ENCODE results near the gene SUSD3. TPM values are rescaled to one million over a fixed set of nuclear protein-coding genes. Genes with fewer than 3 reads are reported as not detected.

The SUSD3 gene
- total and polyA plus RNA-seq, 2 donors (not counting 3 experiments of a cell fraction or from before 2014, with no cell fraction given): not detected

GRCh38 chr9:93081931-93082330, 23.4 kb downstream of the SUSD3 start:
- intact Hi-C loops (cut with micrococcal nuclease): no loop called here
- no TSS peak for BruUV-seq (replicated peaks)
- CTCF ChIA-PET: interaction anchor here (1.1 to 2.2 kb wide), 2 partner anchors 17 to 27 kb away, joined by 5 read pairs; no protein-coding TSS in a partner anchor

More at GRCh38 chr9:93081931-93082330, 23.4 kb downstream of the SUSD3 start:
- Histone ChIP-seq H3K36me3 (ENCODE audit: control insufficient read depth in 2 of 2, extremely low read depth in 1 of 2, insufficient read depth in 2 of 2, low read length in 2 of 2) (no peaks in the 10 kb centered on the region), H3K27me3 (ENCODE audit: control insufficient read depth in 2 of 2, insufficient read depth in 2 of 2, low read length in 2 of 2) (no peaks in the 10 kb centered on the region), H3K79me2 (ENCODE audit: control insufficient read depth, insufficient read depth, low read length) (no peaks in the 10 kb centered on the region), H2AFZ (ENCODE audit: low read depth, low read length) (no peak overlapping the region), H3K4me1 (ENCODE audit: control insufficient read depth, extremely low read depth, insufficient read depth, low read length) (no peaks in the 10 kb centered on the region), H3K4me3 (replicated peaks in 1 of 3; ENCODE audit: insufficient read depth in 1 of 3, low read depth in 1 of 3, low read length in 3 of 3) (no peak overlapping the region), H3K9me1 (replicated peaks; ENCODE audit: control insufficient read depth, extremely low read depth, insufficient read depth, low read length) (no peaks in the 10 kb centered on the region), H3K9ac (replicated peaks; ENCODE audit: extremely low read depth, insufficient read depth, low read length) (no peak overlapping the region), H4K20me1 (replicated peaks; ENCODE audit: control insufficient read depth, extremely low read depth, insufficient read depth, low read length) (no peaks in the 10 kb centered on the region), H3K9me3 (replicated peaks; ENCODE audit: control insufficient read depth, insufficient read depth, low read length) (no peaks in the 10 kb centered on the region), H3K27ac (ENCODE audit: insufficient read depth, low read depth, low read length) (no peak overlapping the region), H3K4me2 (ENCODE audit: insufficient read depth, low read length) (no peak overlapping the region)
- DNase-seq (ENCODE audit: low read depth, low spot score) (no peak), FAIRE-seq (no peak)
- TF ChIP-seq EZH2 (IDR thresholded peaks at IDR 0.05; ENCODE audit: borderline replicate concordance, low read depth, low read length, severe bottlenecking) (no peak), MAX (IDR thresholded peaks at IDR 0.05; ENCODE audit: insufficient read depth, insufficient read length) (no peak), CTCF (IDR thresholded peaks at IDR 0.05; ENCODE audit: extremely low read depth in 1 of 2, insufficient read depth in 1 of 2, low read depth in 1 of 2, low read length in 2 of 2) (no peak), FOS (IDR thresholded peaks at IDR 0.05; ENCODE audit: borderline replicate concordance, insufficient read depth, low read length) (no peak), JUN (IDR thresholded peaks at IDR 0.05; ENCODE audit: borderline replicate concordance, insufficient read depth, insufficient read length, low read depth) (no peak), POLR2AphosphoS5 (IDR thresholded peaks at IDR 0.05; ENCODE audit: insufficient read depth, low read depth, low read length) (no peak), MYC (IDR thresholded peaks at IDR 0.05; ENCODE audit: low read depth, low read length) (no peak), GATA2 (IDR thresholded peaks at IDR 0.05; ENCODE audit: insufficient read depth, insufficient read length, low read depth, low read length) (no peak), POLR2A (IDR thresholded peaks at IDR 0.05; ENCODE audit: low read depth, low read length) (no peak)
- dilution Hi-C loops (cut with MboI; ENCODE audit: extremely low pct_ligation_motif_present, low sequenced_read_pairs): no loop called here
- POLR2A ChIA-PET: interaction anchor here (0.5 kb wide), 1 partner anchor 53 kb away, joined by 15 read pairs; no protein-coding TSS in a partner anchor

Measured in endothelial cell of umbilical vein (primary cell).